ENCODE results near the gene EGR1. TPM values are rescaled to one million over a fixed set of nuclear protein-coding genes. Genes with fewer than 3 reads are reported as not detected.

Gene EGR1
- total RNA-seq: 12.1 TPM

DNA sequence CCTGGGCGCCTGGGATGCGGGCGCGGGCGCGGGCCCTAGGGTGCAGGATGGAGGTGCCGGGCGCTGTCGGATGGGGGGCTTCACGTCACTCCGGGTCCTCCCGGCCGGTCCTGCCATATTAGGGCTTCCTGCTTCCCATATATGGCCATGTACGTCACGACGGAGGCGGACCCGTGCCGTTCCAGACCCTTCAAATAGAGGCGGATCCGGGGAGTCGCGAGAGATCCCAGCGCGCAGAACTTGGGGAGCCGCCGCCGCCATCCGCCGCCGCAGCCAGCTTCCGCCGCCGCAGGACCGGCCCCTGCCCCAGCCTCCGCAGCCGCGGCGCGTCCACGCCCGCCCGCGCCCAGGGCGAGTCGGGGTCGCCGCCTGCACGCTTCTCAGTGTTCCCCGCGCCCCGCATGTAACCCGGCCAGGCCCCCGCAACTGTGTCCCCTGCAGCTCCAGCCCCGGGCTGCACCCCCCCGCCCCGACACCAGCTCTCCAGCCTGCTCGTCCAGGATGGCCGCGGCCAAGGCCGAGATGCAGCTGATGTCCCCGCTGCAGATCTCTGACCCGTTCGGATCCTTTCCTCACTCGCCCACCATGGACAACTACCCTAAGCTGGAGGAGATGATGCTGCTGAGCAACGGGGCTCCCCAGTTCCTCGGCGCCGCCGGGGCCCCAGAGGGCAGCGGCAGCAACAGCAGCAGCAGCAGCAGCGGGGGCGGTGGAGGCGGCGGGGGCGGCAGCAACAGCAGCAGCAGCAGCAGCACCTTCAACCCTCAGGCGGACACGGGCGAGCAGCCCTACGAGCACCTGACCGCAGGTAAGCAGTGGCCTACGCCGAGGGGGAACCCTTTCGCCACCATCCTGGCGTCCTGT is at the start of gene EGR1:
Gene EGR1 (plus strand): TSS at position 219 of the 864 bp plus-strand sequence. CDS start 283 bp downstream, at position 502.
- peak; percentile 67 for ATAC-seq

DNA sequence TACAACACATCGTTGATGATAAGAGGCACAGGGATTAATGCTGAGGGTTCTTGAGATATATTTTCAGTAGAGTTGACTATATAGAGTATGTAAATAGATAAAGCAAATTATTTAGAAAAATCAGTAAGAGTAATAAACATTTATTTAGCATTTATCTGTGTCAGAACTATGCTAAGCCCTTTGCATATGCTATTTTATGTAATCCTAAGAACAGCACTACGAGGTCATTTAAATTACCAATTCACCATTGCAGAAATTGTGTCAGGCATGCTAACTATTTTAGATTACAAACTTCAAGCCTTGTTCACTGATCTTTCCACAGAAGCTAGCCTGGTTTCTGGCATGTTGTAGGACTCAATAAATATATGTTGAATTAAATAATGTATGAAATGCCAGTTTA is 46.8 kb upstream of the EGR1 start:
- DNase-seq (ENCODE audit: low spot score): no peak
- ATAC-seq: no peak

More for the DNA sequence above, at the start of gene EGR1:
- DNase-seq (ENCODE audit: low spot score): peak; percentile 96

DNA sequence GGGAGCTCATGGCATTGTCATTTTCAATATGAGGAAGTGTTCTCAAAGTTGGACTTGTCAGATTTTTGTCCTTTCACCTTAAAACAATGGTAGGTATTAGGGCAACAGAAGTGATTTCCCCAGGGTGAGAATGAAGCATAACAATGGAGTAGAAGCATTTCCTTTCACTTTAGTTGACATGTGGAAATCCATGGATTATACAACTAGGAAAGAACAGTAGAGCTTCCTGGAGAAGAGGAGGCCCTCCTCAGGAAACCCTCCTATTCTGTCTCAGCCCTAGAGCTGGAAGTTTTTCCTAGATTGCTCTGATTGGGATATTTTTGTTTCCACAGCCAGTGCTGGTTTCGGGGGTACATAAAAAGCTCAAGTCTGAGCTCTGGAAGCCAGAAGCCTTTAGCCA is 40.2 kb upstream of the EGR1 start:
- DNase-seq (ENCODE audit: low spot score) (no peak), ATAC-seq (no peak)

DNA sequence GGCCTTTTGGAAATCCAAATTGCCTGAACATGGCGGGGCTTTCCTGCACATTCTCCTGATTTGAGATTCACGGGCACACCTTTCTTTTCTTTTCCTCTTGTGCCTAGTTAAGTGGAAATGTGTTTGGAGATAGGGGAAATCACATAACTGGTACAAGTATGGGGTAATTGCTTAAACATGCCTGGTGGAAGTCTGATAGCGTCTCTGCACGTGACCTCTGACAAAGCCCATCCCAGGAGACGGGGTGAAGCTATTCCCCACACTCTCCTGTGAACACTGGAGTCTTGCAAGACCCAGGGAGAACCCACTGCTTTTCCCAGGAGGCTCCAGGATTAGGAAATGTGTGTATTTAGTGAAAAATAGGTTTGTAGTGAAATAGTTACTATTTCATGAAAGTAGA is 29.3 kb upstream of the EGR1 start:
- DNase-seq (ENCODE audit: low spot score): no peak
- ATAC-seq: no peak

DNA sequence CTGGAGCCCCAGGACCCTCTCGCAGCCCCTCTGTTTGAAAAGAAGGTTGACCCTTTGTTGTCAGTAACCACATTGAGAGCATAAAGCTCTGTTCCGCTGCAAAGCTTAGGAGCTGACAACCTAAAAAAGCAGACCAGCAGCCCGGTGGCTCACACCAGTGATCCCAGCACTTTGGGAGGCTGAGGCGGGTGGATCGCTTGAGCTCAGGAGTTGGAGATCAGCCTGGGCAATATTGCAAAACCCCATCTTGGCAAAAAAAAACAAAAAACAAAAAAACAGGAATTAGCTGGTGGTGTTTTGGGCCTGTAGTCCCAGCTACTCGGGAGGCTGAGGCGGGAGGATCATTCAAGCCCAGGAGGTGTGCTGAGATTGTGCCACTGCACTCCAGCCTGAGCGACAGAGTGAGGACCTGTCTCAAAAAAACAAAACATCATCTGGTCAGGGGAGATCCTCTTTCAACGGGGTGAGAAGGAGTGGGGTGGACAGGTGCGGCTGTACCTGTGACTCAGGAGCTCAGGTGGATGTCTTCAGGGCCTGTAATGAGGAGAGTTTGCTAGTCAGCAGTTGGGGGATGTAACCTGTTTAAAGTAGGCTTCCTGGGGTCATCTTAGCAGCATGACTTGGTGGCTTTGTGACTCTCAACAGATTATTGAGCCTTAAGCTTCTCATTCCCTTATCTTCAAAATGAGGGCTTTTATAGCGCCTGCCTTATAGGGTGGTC is 27.1 kb upstream of the EGR1 start:
- DNase-seq (ENCODE audit: low spot score): no peak
- ATAC-seq: peak; percentile 22

DNA sequence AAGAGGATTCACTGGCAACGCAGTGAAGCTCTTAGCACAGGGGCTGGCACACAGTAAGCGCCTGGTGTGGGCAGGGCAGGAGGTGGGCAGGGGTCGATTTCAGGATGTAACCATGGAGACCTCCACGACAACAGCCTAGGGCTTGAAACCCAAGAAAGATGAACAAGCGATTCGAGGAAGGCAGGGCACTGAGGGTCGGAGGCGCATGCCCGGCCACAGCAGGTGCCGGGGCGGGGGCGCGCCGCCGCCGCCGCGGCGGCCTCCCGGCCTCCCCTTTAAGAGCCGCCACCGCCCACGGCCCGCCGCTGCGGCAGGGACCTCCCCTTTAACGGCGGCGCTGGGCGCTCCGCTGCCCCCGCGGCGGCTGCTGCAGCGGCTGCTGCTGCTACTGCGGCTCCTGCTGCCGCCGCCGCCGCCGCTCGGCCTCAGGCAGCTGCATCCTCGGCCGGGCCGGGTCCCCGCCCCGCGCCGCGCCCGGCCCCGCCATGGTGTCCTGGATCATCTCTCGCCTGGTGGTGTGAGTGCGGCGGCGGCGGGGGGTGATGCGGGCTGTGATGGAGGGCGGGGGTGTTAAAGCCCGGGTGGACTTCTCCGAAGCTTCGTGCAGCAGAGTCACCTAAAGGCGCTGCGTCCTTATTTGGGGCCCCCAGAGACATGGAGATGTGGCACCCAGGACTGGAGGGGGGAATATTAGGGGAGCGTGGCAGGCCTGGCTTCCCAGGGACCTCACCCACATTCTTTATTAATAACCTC is 26.4 kb upstream of the EGR1 start, which contains the start of gene REEP2:
Gene REEP2 (plus strand): TSS at position 334 of the 753 bp plus-strand sequence. CDS start 152 bp downstream, at position 486.
- DNase-seq (ENCODE audit: low spot score) (no peak), ATAC-seq (peak; percentile 72)

DNA sequence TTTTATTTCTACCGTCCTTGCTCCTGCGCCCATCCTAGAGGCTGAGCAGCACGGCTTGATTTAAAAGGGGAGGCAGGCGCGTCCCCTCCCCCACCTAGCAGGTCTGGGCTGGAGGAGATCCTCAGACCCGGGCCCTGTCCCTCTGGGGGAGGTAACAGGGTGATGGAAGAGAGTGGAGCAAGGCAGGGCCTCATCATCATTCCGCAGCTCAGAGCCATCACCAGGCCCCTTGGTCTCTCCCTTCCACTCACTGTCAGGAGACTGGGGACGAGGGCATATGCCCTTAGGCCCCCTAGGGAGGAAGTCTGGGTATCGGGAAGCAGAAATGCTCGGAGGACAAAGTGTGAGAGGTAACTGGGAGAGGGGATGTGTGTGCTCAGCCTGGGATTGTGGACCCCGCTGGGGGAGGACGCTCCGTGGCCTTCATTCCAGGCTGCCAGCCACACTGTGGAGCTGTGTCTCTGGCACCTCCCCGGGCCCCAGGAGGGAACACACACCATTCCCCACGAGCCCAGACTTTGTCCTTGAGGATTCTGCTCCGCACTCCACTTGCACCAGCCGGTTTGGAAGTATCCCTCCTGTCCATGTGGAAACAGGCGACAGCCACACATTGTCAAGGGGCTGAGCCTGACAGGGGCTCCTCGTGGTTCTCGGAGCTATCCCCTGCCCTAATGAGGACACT is 25.7 kb upstream of the EGR1 start:
- ATAC-seq (no peak), DNase-seq (ENCODE audit: low spot score) (no peak)

DNA sequence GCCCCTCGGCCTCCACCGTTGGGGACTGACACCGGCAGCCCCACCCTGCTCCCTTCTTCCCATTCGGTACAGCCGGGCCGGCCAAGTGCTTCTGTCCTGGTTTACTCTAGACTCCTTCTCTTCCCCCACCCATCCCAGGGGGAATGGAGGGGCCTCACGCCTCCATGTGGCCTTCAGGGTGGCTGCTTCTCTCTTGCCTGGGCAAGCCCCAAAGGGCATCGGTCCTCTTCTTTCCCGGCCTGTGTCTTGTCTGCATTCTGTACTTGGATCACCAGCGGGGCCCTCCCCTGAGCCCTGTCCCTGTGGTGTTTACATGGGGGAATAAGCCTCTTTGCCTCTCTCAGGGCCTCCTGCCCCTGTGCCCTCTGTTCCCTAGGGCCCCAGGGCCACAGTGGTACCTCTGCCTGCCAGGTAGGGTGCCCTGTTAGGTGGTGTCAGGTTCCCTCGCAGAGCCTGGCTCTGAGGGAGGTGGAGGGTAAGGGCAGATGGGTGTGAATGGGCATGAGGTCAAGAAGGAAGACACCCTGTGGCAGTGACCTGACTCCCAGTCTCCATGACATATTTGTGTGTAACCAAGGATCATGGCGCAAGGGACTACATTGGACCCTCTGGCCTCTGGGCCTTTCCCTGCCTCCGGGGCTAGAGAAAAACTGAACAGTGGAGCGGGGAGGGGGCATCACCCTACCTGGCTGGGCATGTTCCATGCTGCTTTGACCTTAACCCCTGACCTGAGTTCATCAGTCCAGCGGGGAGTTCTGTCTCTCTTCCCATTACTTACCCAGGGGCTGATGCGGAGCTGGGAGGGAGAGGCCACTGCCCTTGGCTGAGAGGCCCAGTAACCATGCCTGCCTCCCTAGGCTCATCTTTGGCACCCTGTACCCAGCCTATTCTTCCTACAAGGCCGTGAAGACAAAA is 24.9 kb upstream of the EGR1 start:
- ATAC-seq: no peak
- DNase-seq (ENCODE audit: low spot score): no peak

DNA sequence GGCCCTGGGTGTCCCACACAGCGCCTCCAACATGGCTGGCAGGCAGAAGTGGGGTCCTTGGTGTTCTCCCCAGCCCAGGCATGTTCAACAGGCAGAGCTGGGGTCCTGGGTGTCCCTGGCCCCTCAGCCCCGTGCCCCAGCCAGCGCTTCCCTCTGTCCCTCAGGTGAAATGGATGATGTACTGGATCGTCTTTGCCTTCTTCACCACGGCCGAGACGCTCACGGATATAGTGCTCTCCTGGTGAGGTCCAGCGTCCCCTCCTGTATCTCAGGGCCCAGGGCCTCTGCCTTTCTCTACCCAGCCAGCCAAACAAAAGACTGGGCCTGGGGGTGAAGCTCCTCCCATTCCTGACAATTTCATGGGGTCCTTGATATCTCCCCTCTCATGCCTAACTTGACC is 24.1 kb upstream of the EGR1 start:
- ATAC-seq (no peak), DNase-seq (ENCODE audit: low spot score) (no peak)

DNA sequence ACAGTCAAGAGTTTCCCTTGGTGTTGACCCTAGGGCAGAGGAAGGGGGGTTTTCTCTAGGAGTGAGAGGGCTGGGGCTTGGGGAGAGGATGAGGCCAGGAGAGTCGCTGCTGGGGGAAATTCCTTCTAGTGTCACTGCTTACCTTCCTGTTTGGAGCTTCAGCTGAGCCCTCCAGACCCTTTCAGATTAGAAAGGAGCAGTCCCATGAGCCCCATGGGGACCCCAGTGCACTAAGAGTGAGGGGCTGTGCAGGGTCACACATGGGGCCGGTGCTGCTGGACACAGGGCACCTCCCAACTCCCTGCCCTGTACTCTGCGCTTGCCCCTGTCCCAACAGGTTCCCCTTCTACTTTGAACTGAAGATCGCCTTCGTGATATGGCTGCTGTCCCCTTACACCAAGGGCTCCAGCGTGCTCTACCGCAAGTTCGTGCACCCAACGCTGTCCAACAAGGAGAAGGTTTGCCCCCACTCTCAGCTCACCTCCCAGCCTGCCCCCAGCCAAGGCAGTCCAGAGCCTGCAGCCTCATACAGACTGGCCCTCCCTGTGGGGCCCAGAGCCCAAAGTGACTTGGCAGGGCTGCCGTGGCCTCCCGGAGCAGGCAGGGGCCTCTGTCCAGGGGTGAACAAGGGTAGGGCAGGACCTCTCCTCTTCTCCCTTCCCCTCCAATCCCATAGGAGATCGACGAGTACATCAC is 21.1 kb upstream of the EGR1 start:
- ATAC-seq (no peak), DNase-seq (ENCODE audit: low spot score) (no peak)

DNA sequence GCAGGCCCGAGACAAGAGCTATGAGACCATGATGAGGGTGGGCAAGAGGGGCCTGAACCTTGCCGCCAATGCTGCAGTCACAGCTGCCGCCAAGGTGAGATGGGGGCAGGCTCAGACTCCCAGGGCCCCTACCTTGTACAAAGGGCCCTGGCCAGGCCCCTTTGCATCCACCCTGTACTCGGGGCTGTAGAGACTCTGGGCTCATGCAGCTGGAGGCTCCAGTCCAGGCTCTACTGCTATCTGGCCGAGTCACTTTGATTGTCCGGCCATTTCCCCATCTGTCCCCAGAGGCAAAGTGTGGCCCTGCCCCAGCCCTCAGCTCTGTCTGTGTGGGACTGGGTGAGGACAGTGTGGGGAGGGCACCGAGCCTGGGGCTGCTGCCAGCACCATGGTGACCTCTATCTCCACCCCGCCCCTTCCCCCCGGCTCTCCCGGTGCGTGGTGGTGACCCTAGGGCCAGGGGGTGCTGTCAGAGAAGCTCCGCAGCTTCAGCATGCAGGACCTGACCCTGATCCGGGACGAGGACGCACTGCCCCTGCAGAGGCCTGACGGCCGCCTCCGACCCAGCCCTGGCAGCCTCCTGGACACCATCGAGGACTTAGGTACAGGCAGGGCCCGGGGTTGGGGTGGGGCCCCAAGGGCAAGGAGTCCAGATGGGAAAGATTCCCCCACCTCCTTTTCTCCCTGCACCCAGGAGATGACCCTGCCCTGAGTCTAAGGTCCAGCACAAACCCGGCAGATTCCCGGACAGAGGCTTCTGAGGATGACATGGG is 20.3 kb upstream of the EGR1 start:
- DNase-seq (ENCODE audit: low spot score): no peak
- ATAC-seq: no peak

DNA sequence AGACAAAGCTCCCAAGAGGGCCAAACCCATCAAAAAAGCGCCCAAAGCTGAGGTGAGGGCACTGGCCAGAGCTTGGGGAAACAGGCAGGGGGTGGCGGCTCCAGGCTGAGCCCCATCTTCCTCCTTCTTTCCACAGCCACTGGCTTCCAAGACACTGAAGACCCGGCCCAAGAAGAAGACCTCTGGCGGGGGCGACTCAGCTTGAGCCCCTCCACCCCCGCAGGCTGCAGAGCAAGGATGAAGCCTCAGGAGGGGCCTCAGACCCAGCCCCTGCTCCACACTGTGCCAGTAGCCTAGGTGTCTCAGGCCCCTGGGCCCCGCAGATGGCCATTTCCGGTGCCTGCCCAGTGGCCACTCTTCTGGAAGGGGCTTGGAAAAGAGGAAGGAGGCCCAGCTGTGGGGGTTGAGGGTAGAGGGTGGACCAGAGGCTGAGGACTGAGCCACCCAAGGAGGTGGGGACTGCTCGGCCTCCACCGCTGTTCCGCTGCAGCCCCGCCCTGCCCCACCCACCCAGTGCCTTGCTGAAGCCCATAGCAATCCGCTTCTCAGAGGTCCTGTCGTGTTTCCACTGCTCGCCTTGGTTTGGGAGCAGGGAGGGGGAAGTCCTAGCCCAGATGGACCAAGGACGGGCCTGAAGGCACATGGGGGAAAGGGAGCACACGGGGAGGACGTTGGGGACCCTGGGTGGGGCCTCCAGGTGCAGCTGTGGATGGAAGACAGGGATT is 19.6 kb upstream of the EGR1 start:
- DNase-seq (ENCODE audit: low spot score): no peak
- no peak for ATAC-seq

DNA sequence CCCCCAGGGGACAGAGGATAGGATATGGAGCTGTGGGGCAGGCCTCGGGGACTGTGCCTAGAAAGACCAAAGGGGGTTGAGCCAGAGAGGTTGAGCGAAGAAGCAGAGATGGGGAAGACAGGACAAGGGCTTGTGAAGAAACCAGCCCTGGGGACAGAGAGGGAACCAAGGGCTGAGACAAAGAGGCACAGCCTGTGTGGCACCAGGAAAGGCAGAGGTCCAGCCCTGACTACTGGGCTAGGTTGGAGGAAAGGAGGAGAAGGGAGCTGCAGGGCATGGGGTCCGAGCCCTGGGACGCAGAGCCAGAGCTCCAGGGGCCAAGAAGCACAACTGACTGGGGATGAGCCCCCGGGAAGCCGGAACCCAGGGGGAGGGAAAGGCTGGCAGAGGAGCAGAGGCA is 17.2 kb upstream of the EGR1 start:
- ATAC-seq: no peak
- no peak for DNase-seq (ENCODE audit: low spot score)

DNA sequence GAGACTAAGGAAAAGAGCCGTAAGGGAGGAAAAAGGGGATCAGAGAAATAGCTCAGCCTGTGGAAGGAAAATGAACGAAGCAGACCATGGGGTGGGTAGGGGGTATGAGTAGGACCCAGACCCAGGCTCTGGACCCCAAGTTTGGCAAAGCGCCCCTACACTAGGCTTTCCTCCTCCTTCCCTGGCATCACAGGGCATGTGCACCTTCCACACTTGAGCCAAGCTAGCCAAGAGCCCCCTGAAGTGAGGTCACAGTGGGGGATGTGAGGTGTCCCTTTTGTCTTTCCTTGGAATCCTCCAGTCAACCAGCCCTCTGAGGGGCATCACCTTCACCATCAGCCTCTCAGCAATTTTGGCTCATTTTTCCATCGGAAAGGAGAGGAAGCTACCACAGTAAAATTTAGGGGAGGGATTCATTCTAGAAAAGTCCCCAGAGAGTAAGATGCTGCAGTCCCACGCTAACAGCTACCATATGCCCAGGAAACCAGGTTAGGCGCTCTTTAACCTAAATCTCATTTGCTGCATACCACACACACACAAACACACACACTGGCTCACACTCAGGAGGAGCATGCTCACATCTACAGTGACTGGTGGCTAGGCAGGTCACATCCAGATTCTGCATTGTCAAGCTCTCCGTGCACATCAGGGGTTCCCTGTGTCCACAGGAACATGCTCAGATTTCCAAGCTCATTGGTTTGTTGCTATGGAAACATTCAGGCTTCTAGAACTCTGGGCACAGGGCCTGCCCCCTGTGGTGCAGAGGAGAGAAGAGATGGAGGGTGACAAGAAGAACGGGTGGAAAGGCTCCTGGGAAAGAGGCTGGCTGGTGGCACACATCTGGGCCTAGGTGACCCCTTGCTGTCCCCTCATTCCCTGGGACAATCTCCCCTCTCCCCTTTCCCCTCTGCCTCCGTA is 16.5 kb upstream of the EGR1 start:
- no peak for ATAC-seq
- no peak for DNase-seq (ENCODE audit: low spot score)

DNA sequence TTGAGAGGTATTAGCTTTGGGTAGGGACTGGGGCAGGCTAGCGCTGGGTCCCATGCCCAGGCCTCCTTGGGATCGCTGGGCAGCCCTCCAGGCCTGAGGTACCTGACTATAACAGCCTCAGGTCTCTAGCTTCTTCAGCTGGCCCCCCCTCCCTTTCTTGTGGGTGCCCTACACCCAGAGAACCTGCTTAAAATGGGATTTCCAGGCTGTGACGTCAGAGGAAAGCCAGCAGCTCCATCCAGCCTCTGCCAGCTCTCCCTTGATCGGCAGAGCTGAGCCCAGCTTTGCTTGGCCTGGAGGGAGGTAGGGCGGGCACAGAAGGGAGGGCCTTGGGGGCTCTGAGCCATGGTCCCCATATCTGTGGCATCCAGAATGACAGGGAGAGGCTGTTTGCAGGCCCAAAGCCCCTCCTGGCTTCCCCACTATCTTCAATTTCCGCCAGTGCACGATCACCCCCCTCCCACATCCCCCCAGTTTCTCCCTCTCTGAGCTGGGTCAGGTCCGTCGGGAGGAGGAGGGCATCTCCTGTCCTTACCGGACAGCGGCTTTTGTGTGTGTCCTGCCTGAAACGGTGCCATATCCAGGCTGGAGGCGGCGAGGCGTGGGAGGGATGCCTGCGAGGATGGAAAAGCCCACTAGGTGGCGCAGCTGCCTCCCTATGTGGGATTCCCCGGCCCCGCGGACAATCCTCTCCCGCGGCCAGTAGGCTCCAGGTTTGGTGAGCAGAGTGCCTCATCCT is 15.6 kb upstream of the EGR1 start:
- peak; percentile 89 for DNase-seq (ENCODE audit: low spot score)
- ATAC-seq: peak; percentile 99

DNA sequence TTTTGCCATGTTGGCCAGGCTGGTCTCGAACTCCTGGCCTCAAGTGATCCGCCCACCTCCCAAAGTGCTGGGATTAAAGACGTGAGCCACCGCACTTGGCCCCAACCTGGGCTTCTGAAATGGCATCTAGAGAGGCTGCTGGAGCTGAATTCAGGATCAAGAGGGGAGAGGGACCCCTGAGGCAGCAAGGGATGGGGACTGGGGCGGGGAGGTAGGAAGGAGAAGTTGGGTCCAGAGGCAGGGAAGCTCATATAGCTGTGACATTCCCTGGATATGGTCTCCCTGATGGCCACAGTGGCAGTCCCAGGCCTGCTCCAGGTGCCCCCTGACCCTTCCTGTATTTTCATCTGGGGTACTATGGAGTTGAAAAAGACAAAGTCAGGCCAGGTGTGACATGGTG is 14.3 kb upstream of the EGR1 start:
- ATAC-seq (no peak), DNase-seq (ENCODE audit: low spot score) (no peak)
